Islet precursor cell (in vitro differentiated cells): ENCODE results near the gene MEGF8.
"Not testable (repeated sequence)": the region's sequence is repeated elsewhere in the genome, so short reads cannot be mapped to it uniquely, and the experiment has no call there.

Source experiments
- DNase-seq: peaks from one replicate; pipeline ENCODE4 v3.0.0-alpha.2; 2018

MEGF8 gene

DNA sequence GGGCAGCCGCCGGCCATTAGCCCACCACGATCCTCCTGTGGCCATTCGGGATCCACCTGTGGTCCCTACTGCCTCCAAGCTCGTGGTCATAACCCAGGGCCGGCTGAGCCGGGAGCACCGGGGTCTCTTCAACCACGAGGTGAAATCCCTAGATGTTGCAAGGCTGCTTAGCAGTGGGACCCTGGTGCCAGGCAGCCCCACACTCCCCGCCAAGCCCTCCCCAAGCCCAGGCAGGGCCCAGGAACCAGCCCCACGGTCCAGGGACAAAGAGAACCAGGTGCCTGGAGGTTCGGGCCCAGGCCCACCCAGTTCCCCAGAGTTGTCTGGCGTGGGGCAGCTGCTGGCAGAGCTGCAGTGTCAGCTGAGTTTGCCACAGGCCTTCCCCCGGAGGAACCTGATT lies 15.7 kb upstream of the MEGF8 start:
- DNase-seq, result no peak

DNA sequence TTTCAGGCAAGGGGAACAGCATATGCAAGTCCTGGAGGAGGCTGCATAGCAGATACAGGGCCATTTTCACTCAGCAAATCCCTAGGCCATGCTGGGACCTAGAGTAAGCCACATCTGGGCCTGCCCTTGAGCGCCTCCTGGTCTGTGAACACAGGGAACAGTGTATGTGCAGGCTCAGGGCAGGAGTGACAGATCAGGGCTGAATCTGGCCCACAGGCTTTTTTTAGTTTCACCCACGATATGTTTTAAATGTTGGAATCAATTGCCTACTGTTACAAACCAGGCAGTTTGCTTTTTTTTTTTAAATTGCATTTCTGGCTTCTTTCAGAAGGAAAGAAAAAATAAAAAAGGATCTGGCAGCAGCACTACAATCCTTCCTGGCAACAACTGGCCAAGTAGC lies 13.8 kb upstream of the MEGF8 start:
- no peak for DNase-seq

DNA sequence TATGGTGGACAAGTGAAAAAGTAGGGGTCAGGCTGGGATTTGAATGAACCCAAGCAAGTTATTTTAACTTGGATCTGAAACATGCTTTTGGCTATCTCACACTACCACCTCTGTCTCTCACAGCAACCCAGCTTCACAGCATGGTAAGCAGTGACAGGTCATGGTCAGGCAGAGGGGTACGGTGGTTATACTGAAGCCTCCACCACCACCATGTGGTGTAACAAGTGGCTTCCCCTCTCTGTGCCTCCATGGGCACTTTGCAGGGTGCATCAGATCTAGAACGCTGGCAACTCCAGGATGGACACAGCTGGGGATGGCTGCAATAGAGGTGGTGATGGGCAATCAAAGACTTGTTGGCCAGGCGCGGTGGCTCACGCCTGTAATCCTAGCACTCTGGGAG lies 13.1 kb upstream of the MEGF8 start:
- no peak for DNase-seq

DNA sequence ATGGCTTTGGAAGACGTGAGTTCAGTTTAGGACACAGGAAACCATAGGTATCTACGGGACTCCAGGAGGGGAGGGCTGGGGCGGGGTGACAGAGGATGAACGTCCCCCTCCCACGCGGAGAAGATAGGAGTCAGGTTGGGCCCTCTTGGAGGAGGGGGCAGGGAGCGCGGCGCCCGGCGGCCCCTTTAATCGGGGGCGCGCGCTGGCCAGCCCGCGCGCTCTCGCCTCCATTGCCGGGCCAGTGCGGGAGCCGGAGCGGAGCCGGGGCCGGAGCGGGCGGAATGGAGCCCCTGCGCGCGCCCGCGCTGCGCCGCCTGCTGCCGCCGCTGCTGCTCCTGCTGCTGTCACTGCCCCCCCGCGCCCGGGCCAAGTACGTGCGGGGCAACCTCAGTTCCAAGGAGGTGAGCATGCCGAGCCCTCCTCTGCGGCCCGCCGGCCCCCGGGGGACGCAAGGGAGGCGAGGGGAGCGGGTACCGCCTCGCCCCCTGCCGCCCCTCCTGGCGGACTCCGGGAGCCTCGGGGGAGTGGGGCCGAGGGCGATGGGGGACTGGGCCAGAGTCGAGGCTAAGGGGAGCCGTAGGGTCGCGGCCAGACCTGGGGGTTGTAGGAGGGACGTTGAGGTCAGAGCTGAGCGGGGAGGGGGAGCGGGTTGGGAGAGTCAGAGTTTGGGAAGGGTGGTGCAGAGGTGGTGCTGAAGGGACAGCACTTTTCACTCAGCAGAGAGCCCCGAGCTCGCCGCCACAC lies 12.2 kb upstream of the MEGF8 start, which contains the start of gene TMEM145:
TMEM145 (plus strand) TSS at position 214 of the 744 bp plus-strand sequence; CDS start at position 282, 68 bp downstream.
- DNase-seq, result peak; percentile 78

DNA sequence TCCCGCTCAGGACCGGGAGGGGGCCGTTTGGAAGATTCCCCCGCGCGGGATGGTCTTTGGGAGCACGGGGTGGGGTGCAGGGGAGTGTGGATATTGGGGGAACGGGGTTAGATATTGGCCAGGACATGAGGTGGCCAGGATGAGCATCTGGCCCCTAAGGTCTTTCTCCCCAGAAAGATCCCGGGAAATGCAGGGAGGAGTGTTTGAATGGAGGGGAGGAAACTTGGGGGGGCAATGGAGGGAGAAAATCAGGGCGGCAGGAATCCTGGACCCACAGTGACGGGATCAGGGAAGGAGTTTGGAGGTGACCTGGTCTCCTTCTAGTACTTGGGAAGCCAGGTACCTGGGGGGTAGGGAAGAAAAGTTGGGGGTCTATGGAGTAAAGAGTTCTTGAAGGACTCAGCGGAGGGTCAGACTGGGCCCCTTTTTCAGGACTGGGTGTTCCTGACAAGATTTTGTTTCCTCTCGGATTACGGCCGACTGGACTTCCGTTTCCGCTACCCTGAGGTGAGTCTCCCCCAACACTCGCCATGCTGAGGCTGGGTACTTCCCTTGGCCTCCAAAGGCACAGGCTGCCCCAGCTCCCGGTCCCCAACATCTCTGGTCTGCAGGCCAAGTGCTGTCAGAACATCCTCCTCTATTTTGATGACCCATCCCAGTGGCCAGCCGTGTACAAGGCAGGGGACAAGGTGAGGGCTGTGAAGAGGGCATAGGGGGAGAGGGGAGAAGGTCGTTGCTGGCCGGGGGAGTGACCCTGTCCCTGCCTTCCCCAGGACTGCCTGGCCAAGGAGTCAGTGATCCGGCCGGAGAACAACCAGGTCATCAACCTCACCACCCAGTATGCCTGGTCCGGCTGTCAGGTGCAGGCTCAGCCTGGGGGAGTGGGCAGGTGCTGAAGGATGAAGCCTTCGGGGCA lies 11.3 kb upstream of the MEGF8 start:
- DNase-seq, result no peak

DNA sequence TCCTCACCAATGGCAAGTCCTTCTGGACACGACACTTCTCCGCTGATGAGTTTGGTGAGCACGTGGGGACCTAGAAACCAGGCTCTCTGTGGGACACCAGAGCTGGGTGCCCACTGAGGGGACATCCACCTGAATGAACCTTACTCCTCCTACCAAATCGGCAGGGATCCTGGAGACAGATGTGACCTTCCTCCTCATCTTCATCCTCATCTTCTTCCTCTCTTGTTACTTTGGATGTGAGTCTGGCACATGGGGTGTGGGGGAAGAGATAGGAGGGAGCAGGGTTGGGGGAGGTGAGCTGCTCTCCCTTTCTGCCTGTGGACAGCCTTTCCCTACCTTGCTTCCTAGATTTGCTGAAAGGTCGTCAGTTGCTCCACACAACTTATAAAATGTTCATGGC lies 10.4 kb upstream of the MEGF8 start:
- no peak for DNase-seq

DNA sequence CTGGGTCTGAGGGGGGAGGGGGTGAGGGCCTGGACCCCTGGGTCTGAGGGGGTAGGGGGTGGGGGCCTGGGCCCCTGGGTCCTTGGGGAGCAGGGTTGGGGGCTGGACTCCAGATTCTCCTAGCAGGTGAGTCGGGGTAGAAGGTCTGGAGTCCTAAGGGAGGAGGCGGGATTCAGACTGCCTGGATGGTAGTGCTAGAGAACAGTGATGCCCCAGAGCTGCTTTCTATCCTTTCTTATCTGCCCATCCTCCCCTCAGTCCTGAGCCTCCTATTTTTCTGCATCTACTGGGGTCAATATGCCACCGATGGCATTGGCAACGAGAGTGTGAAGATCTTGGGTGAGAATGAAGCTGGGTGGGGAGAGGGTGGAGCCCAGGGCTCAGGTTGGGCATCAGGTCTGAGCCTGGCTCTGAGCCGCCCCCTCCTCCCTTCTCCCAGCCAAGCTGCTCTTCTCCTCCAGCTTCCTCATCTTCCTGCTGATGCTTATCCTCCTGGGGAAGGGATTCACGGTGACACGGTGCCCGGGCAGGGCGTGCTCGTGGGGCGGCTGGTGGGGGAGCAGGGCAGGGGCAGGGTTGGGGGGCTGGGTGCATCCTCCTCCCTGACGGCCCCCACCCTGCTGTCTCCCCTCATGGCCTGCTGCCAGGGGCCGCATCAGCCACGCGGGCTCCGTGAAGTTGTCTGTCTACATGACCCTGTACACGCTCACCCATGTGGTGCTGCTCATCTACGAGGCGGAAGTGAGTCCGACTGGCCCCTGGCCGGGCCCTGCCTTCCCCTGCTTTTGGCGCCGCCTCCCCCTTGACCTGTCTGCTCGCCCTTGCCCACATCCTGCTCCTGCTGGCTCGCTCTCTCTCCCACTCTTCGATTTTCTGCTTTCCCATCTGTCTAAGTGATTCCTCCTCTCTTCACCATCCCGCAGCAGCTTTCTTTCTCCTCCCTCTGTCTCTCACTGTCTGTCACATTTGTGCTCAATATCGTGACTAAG lies 8.9 kb upstream of the MEGF8 start:
- no peak for DNase-seq

DNA sequence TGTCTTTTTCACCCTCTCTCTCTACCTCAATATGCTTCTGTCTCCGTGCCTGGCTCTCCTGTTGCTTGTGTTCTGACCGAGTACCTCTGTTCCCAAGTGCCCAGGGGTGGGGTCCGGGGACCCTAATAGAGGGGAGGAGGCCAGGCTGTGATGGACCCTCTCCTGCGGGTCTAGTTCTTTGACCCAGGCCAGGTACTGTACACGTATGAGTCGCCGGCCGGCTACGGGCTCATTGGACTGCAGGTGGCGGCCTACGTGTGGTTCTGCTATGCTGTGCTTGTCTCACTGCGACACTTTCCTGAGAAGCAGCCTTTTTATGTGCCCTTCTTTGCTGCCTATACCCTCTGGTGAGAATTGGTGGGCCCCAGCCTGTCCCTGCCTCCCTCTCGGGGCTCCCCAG lies 7.9 kb upstream of the MEGF8 start:
- DNase-seq, result no peak

DNA sequence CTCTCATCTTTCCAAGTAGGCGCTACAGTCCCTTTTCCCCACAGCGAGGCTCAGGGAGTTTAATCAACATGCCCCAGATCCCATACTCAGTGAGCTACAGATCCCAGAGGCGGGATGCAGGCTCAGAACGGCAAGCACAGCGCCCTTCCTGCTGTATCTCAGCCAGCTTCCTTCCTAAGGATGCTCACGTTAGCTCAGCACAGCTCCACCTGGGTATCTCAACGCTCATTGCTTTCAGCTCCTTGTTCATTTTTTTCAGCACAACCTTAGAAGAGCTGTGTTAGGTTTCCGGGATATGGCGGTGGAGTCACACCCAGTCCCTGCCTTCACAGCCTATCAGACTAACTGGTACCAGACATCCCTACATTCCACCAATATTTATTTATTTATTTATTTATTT lies 3.1 kb upstream of the MEGF8 start:
- DNase-seq, result no peak

DNA sequence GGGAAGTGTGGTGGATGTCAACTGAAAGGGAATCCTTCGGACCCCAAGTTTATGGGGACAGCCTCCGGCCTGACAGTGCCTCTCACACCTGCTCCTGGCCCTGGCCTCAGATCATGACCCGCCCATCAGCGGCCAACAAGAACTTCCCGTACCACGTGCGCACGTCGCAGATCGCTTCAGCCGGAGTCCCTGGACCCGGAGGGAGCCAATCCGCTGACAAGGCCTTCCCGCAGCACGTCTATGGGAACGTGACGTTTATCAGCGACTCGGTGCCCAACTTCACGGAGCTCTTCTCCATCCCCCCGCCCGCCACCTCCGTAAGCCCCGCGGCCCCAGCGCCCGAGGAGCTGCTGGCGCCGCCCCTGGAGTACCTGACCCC lies 2.0 kb upstream of the MEGF8 start:
- no peak for DNase-seq

DNA sequence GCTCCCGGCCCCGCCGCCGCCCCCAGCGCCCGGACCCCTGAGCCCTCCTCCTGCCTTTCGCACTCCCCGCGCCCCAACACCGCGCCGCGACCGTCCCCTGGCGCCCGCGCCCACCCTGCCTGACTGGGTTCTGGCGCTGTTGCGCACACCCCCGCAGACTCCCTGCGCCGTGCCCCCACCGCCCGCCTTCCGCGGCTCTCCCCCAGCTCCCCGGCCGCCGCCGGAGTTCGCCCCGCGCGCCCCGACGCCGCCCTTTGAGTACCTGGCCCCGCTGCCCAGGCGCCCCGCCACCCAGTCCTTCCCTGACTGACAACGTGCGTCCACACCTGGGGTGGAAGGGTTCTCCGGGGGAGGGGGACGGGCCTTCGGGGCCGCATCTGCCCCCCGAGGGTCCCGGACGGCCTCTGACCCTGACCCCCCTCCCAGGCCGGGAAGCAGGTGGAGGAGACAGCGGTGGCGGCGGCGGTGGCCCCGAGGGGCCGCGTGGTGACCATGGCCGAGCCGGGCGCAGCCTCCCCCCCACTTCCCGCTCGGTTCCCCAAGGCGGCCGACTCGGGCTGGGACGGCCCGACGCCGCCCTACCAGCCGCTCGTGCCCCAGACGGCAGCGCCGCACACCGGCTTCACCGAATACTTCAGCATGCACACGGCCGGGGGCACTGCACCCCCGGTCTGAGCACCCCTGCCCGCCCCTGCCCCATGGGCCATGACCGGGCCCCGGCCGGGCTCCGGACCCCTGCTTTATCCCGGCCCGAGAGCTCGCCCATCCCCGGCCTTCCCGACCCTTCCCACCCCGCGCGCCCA lies 1.4 kb upstream of the MEGF8 start:
- no peak for DNase-seq

DNA sequence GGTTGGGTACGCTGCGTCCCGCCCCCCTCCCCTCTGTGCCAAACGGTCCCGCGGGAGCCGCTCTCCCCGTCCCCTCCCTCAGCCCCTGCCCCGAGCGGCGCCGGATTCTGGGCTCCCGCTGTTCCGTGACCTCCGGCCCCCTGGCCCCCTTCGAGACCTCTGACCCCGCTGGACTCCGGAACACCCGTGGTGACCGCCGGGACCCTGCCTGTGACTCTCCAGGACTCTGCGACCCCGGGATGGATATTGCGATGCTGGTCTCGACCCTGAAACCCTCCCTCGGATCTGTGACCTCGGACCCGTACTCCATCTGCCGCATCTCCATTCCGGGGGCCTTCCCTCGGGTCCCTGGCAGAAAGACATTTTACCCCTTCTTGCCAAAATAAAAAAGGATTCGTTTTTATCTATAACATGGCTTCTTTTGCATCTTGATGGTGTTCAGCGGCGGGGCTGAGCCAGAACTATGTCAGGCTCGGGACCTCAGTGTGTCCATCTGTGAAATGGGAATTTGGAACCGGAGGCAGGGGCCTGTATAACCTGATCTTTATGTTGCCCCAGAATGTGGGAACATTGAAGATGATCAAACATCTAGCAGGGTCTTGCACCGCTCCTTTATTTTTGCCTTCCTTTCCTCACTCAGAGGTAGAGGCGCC lies 654 bp upstream of the MEGF8 start:
- DNase-seq, result no peak

DNA sequence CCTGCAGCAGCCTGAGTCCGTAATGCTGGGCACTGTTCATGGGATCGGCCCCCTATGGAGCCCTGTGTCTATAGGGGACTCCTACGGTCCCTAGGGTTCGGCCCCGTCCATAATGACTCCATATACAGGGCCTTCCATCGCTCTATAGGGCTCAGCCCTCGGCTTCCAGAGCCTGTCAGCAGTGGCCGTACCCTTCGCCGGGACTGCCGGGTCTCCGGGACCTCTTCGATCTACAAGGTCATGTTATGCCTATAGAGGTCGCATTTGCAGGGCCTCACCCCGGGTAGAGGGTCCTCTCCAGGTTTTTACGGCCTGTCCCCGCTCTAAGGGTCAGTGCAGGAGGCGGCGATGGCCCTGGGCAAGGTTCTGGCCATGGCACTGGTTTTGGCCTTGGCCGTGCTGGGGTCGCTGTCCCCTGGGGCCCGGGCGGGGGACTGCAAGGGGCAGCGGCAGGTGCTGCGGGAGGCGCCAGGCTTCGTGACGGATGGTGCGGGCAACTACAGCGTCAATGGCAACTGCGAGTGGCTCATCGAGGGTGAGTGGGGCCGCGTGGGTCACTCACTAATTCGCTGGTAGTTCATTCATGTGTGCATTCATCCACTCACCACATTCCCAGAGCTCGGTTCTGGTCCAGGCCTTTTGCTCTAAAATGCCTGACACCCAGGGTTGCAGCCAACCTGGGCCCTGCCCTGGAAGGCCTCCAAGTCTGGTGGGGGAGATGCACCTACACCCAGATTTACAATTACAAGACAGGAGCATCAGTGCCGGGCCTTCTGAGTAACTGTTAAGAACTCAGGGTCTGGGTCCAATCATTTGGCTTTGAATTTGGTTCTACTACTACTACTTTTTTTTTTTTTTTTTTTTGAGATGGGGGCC lies 699 bp downstream of the MEGF8 start:
- peak; percentile 70 for DNase-seq

DNA sequence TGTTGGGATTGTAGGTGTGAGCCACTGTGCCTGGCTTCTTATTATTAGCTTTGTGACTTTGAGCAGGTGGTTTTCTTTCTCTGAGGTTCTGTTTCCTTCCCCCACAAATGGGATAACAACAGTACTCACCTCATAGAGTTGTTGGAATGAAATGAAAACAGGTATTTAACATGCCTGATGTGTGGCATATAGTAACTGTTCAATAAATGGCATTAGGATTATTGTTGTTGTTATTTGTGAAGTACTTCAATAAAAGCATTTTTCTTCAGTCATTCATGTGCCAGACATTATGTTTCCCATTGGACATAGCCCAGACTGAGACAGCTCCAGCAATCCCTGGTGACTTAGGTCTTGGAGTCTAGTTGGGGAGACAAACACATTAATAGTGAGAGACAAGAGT lies 1.5 kb downstream of the MEGF8 start:
- no peak for DNase-seq

DNA sequence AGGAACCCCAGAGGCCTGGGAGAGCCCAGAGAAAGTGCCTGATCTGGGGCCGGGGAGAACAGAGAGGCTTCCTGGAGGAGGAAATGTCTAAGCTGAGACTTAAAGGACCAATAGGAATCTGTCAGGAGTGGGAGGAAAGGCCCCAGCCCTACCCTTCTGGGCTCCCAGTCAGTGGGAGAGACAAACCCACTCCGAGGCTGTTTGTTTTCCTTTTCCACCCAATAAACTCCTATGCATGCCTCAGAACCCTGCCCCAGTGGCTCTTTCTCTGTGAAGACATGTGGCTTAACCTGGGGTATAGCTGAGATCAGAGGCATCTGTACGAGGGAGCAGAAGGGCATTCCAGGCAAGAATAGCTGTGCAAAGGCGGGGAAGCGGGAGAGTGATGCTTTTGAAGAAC lies 1.9 kb downstream of the MEGF8 start:
- DNase-seq, result no peak

DNA sequence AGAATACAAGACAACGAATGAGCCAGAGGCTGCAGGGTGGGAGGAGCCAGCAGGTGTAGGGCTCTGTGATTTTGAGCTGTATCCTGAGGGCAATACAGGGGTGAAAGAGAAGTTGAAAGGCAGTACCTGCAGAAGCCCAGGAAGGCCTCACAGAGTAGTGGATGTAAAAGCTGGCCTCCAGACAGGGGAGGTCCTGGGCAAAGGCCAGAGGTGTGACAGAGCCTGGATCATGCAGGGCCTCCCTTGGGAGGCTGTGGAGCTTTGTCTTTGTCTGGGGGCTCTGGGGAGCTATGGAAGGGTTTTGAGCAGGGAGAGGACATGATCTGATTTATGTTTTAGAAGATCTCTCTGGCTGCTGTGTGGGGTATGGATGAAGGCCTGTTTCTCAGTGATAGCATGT lies 2.7 kb downstream of the MEGF8 start:
- no peak for DNase-seq

DNA sequence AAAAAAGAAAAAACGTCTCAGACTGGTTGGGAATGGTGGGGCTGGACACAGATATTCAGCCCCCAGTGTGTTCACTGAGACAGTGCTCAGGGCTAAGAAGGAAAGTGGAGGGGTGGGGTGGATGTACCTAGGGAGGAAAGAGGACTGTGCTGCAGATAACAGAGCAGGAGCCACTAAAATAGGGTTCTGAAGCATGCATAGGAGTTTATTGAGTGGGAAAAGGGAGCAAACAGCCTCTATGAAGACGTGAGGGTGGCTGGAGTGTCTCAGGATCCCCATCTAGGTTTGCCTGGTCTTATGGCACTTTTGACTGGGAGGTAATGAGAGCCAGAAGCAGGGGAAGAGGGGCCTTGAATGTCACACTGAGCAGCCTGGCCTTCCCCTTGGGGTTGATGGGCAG lies 3.4 kb downstream of the MEGF8 start:
- DNase-seq, result no peak

DNA sequence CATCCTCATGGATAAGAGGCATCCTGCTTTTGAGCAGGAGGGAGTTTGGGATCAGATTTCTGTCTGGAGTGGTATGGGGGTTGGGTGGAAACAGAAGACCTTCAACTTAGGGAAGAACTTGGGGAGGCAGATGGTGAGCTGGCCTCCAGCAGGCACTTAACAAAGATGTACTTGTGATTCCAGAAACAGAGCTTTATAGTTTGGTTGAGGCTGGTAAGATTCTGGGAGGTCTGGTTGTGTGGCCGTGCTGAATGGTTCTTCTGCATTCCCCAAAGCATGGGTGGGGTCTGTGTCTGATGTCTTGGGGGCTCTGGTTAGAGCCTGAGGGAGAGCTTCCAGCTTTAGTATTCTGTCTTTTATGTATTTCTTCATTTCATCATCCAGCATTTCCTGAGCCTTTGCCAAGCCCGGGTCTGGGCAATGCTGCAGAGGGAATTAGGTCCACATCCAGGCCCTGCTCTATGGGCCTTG lies 4.8 kb downstream of the MEGF8 start:
- DNase-seq, result no peak

DNA sequence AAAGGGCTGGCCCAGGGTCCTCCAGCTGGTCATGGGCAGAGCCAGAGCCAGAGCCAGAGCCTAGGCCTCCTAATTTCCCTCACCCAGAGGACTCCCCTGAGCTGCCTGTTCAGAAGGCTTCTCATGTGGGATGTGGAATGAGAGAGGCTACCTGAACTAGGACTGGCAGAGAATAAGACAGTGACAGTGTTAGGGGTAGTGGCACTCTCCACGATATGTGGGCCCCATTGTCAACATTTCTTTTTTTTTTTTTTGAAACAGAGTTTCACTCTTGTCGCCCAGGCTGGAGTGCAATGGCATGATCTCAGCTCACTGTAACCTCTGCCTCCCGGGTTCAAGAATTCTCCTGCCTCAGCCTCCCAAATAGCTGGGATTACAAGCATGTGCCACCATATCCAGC lies 5.9 kb downstream of the MEGF8 start:
- DNase-seq, result not testable (repeated sequence)

DNA sequence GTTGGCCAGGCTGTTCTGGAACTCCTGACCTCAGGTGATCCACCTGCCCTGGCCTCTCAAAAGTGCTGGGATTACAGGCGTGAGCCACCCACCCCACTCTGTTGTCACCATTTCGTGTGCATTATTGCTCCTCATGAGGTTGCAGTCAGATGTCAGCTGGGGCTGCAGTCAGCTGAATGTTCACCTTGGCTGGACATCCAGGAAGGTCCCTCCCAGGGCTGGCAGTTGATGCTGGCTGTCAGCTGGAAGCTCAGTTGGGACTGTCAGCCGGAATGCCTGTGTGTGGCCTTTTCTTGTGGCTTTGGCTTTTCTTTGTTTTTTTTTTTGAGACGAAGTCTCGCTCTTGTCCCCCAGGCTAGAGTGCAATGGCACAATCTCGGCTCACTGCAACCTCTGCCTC lies 6.6 kb downstream of the MEGF8 start:
- no peak for DNase-seq
